Left ventricle myocardium inferior (tissue), 1 donor: ENCODE measurements around the gene FARP1. TPM values are rescaled to one million over a fixed set of nuclear protein-coding genes. Genes with fewer than 3 reads are reported as not detected.

ENCODE experiments used
- DNase-seq: peaks from one replicate; pipeline ENCODE4 v3.0.0-alpha.2; 2020
- H3K27ac ChIP-seq: fragments of 200-600 bp; replicated peaks from 2 replicates; pipeline ENCODE4 v1.8.0; 2021
- H3K27me3 ChIP-seq: fragments of 200-600 bp; 2 replicates; pipeline ENCODE4 v1.8.0; 2021; ENCODE audit warnings: low read depth
- H3K36me3 ChIP-seq: fragments of 200-600 bp; 2 replicates; pipeline ENCODE4 v1.8.0; 2021
- H3K4me1 ChIP-seq: fragments of 200-600 bp; 2 replicates; pipeline ENCODE4 v1.8.0; 2021
- H3K4me3 ChIP-seq: fragments of 200-600 bp; 2 replicates; pipeline ENCODE4 v1.8.0; 2021; ENCODE audit warnings: mild to moderate bottlenecking, moderate library complexity
- H3K9me3 ChIP-seq: fragments of 200-600 bp; replicated peaks from 2 replicates; pipeline ENCODE4 v1.8.0; 2021
- intact Hi-C: fragments of 100-400 bp; cut with micrococcal nuclease; formaldehyde crosslinking; loops from one replicate; pipeline ENCODE4 v1.11.0; 2022
- total RNA-seq: library from RNA; stranded (reverse); fragmentation: NEBNext Ultra II Directional; extraction: Animal tissue kit (Norgen Biotek cat#: 25700); gene quantifications from one replicate; pipeline ENCODE4 v1.2.1, GENCODE V29; 2021
- TF ChIP-seq, protein P1 (sequence below): fragments of 200-600 bp; IDR thresholded peaks from 2 replicates; pipeline ENCODE4 v1.8.0; 2021; ENCODE audit warnings: antibody characterized with exemption, mild to moderate bottlenecking, borderline replicate concordance
- donor health status: DM: no; HTN: yes; CAD: no; lungs with severe emphysema.

FARP1 gene
- total RNA-seq, 1 donor from 2014 or later: 17.6 TPM

DNA sequence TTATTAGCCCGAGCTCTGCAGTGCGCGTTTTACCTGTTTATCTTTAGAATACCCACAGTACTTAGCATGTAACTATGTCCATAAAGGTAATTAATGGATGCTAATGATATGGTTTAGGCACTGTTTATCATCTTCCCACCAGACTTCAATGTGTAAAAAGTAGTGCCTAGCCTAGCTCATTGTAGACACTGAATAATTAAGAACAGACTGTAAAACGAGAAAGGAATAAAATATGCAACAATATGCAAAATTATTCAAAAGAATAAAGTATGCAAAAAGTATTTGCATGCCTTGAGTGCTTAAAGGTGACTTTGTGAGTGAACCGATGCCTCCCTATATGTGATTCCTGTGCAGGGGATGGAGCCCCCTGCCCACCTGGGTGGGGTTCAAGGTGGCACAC is 69.9 kb downstream of the FARP1 start:
- Histone ChIP-seq H3K27me3 (no peaks in the 10 kb centered on the region), H3K4me1 (peaks cover 32% of the 10 kb centered on the region), H3K27ac (no peak overlapping the region), H3K36me3 (no peaks in the 10 kb centered on the region), H3K4me3 (no peak overlapping the region), H3K9me3 (no peaks in the 10 kb centered on the region)
- TF ChIP-seq, protein P1, sequence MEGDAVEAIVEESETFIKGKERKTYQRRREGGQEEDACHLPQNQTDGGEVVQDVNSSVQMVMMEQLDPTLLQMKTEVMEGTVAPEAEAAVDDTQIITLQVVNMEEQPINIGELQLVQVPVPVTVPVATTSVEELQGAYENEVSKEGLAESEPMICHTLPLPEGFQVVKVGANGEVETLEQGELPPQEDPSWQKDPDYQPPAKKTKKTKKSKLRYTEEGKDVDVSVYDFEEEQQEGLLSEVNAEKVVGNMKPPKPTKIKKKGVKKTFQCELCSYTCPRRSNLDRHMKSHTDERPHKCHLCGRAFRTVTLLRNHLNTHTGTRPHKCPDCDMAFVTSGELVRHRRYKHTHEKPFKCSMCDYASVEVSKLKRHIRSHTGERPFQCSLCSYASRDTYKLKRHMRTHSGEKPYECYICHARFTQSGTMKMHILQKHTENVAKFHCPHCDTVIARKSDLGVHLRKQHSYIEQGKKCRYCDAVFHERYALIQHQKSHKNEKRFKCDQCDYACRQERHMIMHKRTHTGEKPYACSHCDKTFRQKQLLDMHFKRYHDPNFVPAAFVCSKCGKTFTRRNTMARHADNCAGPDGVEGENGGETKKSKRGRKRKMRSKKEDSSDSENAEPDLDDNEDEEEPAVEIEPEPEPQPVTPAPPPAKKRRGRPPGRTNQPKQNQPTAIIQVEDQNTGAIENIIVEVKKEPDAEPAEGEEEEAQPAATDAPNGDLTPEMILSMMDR: no peak
- intact Hi-C loops: no loop called here
- no peak for DNase-seq

DNA sequence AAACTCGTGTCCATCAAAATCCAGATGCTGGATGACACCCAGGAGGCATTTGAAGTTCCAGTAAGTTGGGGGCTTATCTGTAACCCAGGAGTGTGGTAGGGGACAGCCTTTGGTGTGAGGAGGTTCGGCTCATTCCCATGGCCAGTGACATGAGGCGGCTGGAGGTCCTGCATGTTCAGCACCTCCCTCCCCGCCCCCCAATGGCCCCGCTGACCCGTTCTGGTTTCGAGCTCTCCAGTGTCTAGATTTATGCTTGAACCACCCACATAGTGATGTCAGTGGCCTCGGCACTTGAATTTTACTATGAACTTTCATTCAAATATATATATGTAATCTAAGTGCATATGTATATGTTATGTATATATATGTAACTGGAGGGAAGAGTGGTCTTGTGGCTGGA is 70.5 kb downstream of the FARP1 start:
- H3K9me3 ChIP-seq: no peaks in the 10 kb centered on the region
- H3K36me3 ChIP-seq: no peaks in the 10 kb centered on the region
- no peak overlapping the region for H3K4me3 ChIP-seq
- no peaks in the 10 kb centered on the region for H3K27me3 ChIP-seq
- DNase-seq: no peak
- TF ChIP-seq, protein P1: no peak
- no peak overlapping the region for H3K27ac ChIP-seq
- intact Hi-C loops: no loop called here
- peaks cover 32% of the 10 kb centered on the region for H3K4me1 ChIP-seq

GRCh38 chr13:98214008-98214643 is 71.2 kb downstream of the FARP1 start:
- Histone ChIP-seq H3K4me1 (peaks cover 32% of the 10 kb centered on the region), H3K4me3 (no peak overlapping the region), H3K36me3 (no peaks in the 10 kb centered on the region), H3K9me3 (no peaks in the 10 kb centered on the region), H3K27ac (no peak overlapping the region), H3K27me3 (no peaks in the 10 kb centered on the region)
- intact Hi-C loops: no loop called here
- no peak for DNase-seq
- TF ChIP-seq, protein P1: no peak

DNA sequence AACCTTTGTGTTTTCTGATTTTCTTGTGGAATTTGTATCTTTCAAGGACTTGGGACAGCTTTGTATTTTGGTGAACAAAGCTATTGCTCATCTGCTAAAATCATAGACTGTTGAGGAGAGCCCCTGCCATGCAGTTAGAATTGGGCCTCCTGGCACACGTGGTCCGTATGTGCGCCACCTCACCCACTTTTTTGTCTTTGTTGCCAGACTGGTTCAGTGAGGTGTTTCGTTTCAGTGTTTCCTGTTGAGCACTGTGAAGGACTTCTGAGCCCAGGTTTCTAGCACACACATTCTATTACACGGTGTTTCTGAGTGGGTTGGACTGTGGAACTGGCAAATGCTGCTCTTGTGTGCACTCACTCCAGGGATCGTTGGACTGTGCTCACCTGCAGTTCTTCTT is 71.8 kb downstream of the FARP1 start:
- H3K27ac ChIP-seq: no peak overlapping the region
- TF ChIP-seq, protein P1: no peak
- no peaks in the 10 kb centered on the region for H3K36me3 ChIP-seq
- H3K27me3 ChIP-seq: no peaks in the 10 kb centered on the region
- DNase-seq: no peak
- H3K4me1 ChIP-seq: peaks cover 32% of the 10 kb centered on the region
- H3K9me3 ChIP-seq: no peaks in the 10 kb centered on the region
- H3K4me3 ChIP-seq: no peak overlapping the region
- intact Hi-C loops: no loop called here

GRCh38 chr13:98215508-98215907 is 72.6 kb downstream of the FARP1 start:
- no peak overlapping the region for H3K4me3 ChIP-seq
- no peaks in the 10 kb centered on the region for H3K36me3 ChIP-seq
- H3K4me1 ChIP-seq: peaks cover 28% of the 10 kb centered on the region
- intact Hi-C loops: no loop called here
- no peaks in the 10 kb centered on the region for H3K9me3 ChIP-seq
- TF ChIP-seq, protein P1: no peak
- no peak for DNase-seq
- H3K27ac ChIP-seq: no peak overlapping the region
- no peaks in the 10 kb centered on the region for H3K27me3 ChIP-seq
